Loucy (cell line): Measurements from ENCODE around the gene SERPINE1.

Experiments used
- H2AFZ ChIP-seq: fragments of 200-600 bp; sonication (generic); 2 replicates; pipeline ENCODE4 v1.6.0; 2016; ENCODE audit warnings: antibody characterized with exemption, mild to moderate bottlenecking, low read length, moderate library complexity
- H3F3A ChIP-seq: fragments of 200-600 bp; 2 replicates; pipeline ENCODE4 v1.6.0; 2016; ENCODE audit warnings: antibody characterized with exemption, low read depth, mild to moderate bottlenecking
- H3K27me3 ChIP-seq: fragments of 200-600 bp; sonication (generic); 2 replicates; pipeline ENCODE4 v1.6.1; 2014; ENCODE audit warnings: low read length, mild to moderate bottlenecking; ENCODE audit not compliant: insufficient read depth, poor library complexity, severe bottlenecking
- H3K36me3 ChIP-seq: fragments of 200-600 bp; sonication (generic); 2 replicates; pipeline ENCODE4 v1.6.1; 2016; ENCODE audit warnings: low read length; ENCODE audit not compliant: insufficient read depth
- H3K4me1 ChIP-seq: fragments of 200-600 bp; sonication (generic); 2 replicates; pipeline ENCODE4 v1.5.1; 2014; ENCODE audit warnings: low read length, mild to moderate bottlenecking; ENCODE audit not compliant: insufficient read depth, poor library complexity, severe bottlenecking
- H3K4me2 ChIP-seq: fragments of 200-600 bp; sonication (generic); 2 replicates; pipeline ENCODE4 v1.6.0; 2014; ENCODE audit warnings: antibody characterized with exemption, low read length, low read depth, mild to moderate bottlenecking; ENCODE audit not compliant: poor library complexity, severe bottlenecking
- H3K4me3 ChIP-seq: fragments of 200-600 bp; sonication (generic); 2 replicates; pipeline ENCODE4 v1.5.1; 2014; ENCODE audit warnings: low read length, mild to moderate bottlenecking, mixed read lengths; ENCODE audit not compliant: poor library complexity, severe bottlenecking
- H3K79me2 ChIP-seq: fragments of 200-600 bp; sonication (generic); 2 replicates; pipeline ENCODE4 v1.6.1; 2014; ENCODE audit warnings: low read length; ENCODE audit not compliant: insufficient read depth
- H3K9ac ChIP-seq: fragments of 200-600 bp; sonication (generic); 2 replicates; pipeline ENCODE4 v1.6.0; 2014; ENCODE audit warnings: mild to moderate bottlenecking, low read depth, low read length, moderate library complexity; ENCODE audit not compliant: poor library complexity, severe bottlenecking
- H3K9me2 ChIP-seq: fragments of 200-600 bp; sonication (generic); replicated peaks from 2 replicates; pipeline ENCODE4 v1.6.1; 2016; ENCODE audit warnings: low read depth, low read length, mixed read lengths
- H3K9me3 ChIP-seq: fragments of 200-600 bp; sonication (generic); 2 replicates; pipeline ENCODE4 v1.6.1; 2014; ENCODE audit warnings: mild to moderate bottlenecking, antibody characterized with exemption, low read length, low read depth; ENCODE audit not compliant: insufficient read depth
- H4K20me1 ChIP-seq: fragments of 200-600 bp; sonication (generic); 2 replicates; pipeline ENCODE4 v1.6.0; 2014; ENCODE audit warnings: antibody characterized with exemption, low read length, mild to moderate bottlenecking; ENCODE audit not compliant: insufficient read depth, poor library complexity, severe bottlenecking
- CTCF ChIP-seq: fragments of 200-600 bp; sonication (generic); conservative IDR thresholded peaks from 2 replicates; pipeline ENCODE4 v1.5.1; 2014; ENCODE audit warnings: mild to moderate bottlenecking, antibody characterized with exemption, low read length
- EZH2phosphoT487 ChIP-seq: fragments of 200-600 bp; IDR thresholded peaks from 2 replicates; pipeline ENCODE4 v1.6.1; 2018; ENCODE audit warnings: antibody characterized with exemption, mild to moderate bottlenecking, moderate library complexity, borderline replicate concordance

SERPINE1 gene

GRCh38 chr7:101122933-101123702, 3.8 kb upstream of the SERPINE1 start:
- no peak overlapping the region for H3K9ac ChIP-seq
- H3K4me3 ChIP-seq, result no peak overlapping the region
- TF ChIP-seq CTCF (no peak), EZH2phosphoT487 (no peak)
- H3F3A ChIP-seq, result no peaks in the 10 kb centered on the region
- peaks cover 41% of the 10 kb centered on the region for H3K4me1 ChIP-seq
- no peaks in the 10 kb centered on the region for H3K9me2 ChIP-seq
- H3K79me2 ChIP-seq, result peaks cover 7% of the 10 kb centered on the region; the same call in 1 of the 2 replicates
- H3K27me3 ChIP-seq, result no peaks in the 10 kb centered on the region
- H3K4me2 ChIP-seq, result no peak overlapping the region
- no peaks in the 10 kb centered on the region for H3K9me3 ChIP-seq
- no peaks in the 10 kb centered on the region for H3K36me3 ChIP-seq
- no peak overlapping the region for H2AFZ ChIP-seq
- H4K20me1 ChIP-seq, result no peaks in the 10 kb centered on the region

- no peaks in the 10 kb centered on the region for H3K36me3 ChIP-seq
- no peaks in the 10 kb centered on the region for H3K9me2 ChIP-seq
- peaks cover 8% of the 10 kb centered on the region; the same call in 1 of the 2 replicates for H3K79me2 ChIP-seq
- no peak overlapping the region for H3K9ac ChIP-seq
- H3F3A ChIP-seq, result no peaks in the 10 kb centered on the region
- H3K4me3 ChIP-seq, result no peak overlapping the region
- no peak for TF ChIP-seq EZH2phosphoT487
- TF ChIP-seq CTCF, result no peak
- H2AFZ ChIP-seq, result no peak overlapping the region
- no peaks in the 10 kb centered on the region for H3K27me3 ChIP-seq
- H4K20me1 ChIP-seq, result no peaks in the 10 kb centered on the region
- no peak overlapping the region for H3K4me2 ChIP-seq
- peaks cover 45% of the 10 kb centered on the region for H3K4me1 ChIP-seq
- H3K9me3 ChIP-seq, result no peaks in the 10 kb centered on the region
Observed at GRCh38 chr7:101123703-101124068, 3.2 kb upstream of the SERPINE1 start.

GRCh38 chr7:101124376-101125056, 2.4 kb upstream of the SERPINE1 start:
- Histone ChIP-seq H3K4me3 (peak overlapping the region; percentile 3), H3F3A (no peaks in the 10 kb centered on the region), H3K79me2 (peaks cover 8% of the 10 kb centered on the region; the same call in 1 of the 2 replicates), H3K9me2 (no peaks in the 10 kb centered on the region), H4K20me1 (no peaks in the 10 kb centered on the region), H3K4me1 (peaks cover 45% of the 10 kb centered on the region), H2AFZ (0 out of 2 replicates have a peak overlapping the region, but pooled peaks have one; percentile 4), H3K9ac (peak overlapping the region; percentile 54), H3K4me2 (peak overlapping the region; percentile 55), H3K27me3 (no peaks in the 10 kb centered on the region), H3K36me3 (no peaks in the 10 kb centered on the region), H3K9me3 (no peaks in the 10 kb centered on the region)
- no peak for TF ChIP-seq CTCF
- no peak for TF ChIP-seq EZH2phosphoT487
